A549 treated with DMSO at 1 μM for 4 hours (cell line): Measurements from ENCODE around the gene MTREX. TPM values are rescaled to one million over a fixed set of nuclear protein-coding genes. Genes with fewer than 3 reads are reported as not detected.

Experiments
- total RNA-seq: library from RNA; stranded (reverse); fragments of 200-300 nt; extraction: Qiagen RNA extraction; gene quantifications from 5 replicates; pipeline ENCODE4 v1.2.3, GENCODE V29; 2022; ENCODE audit warnings: low read depth

MTREX gene
- total RNA-seq, result 35.5 to 50.1 TPM (median 44.0 TPM) in 5 replicates

GRCh38 chr5:55307383-55308253, at the start of gene MTREX, which contains the start of gene DHX29:
TSS of gene MTREX (plus strand) at chr5:55307989. CDS start at chr5:55308014, 25 bp downstream.
TSS of gene DHX29 (minus strand) at chr5:55307694. CDS start at chr5:55307573, 121 bp downstream.

Other genes starting within 250 kb of the MTREX start
- not detected in 5 replicates for gene GZMA, start 205.3 kb upstream of the MTREX start, total RNA-seq
- gene GPX8, start 147.8 kb upstream of the MTREX start, total RNA-seq, result 37.5 to 49.4 TPM (median 44.5 TPM) in 5 replicates
- gene CDC20B, start 134.8 kb upstream of the MTREX start, total RNA-seq, result 0.07 to 0.14 TPM (median 0.09 TPM) in 3 of 5 replicates, not detected in the others
- gene MCIDAS, start 80.7 kb upstream of the MTREX start, total RNA-seq, result 1.7 to 3.2 TPM (median 2.3 TPM) in 5 replicates
- gene CCNO, start 74.4 kb upstream of the MTREX start, total RNA-seq, result 7.1 to 8.7 TPM (median 8.6 TPM) in 5 replicates
- gene DHX29, start 295 bp upstream of the MTREX start, total RNA-seq, result 21.5 to 28.4 TPM (median 25.8 TPM) in 5 replicates
- gene PLPP1, start 227.0 kb downstream of the MTREX start, total RNA-seq, result 26.6 to 38.8 TPM (median 32.6 TPM) in 5 replicates